HG03196 (cell line): ENCODE data around the gene CDH7.

ENCODE experiments used
- ATAC-seq: cut with Tn5 transposase; IDR thresholded peaks from one replicate; pipeline ENCODE4 v1.9.1; 2021; ENCODE audit not compliant: unreplicated experiment

Gene CDH7

GRCh38 chr18:65768120-65768778 is 17.4 kb downstream of the CDH7 start:
- ATAC-seq: no peak

- no peak for ATAC-seq
These were observed 18.8 kb downstream of the CDH7 start for GRCh38 chr18:65769652-65770051.

- ATAC-seq: no peak
These were observed 35.7 kb downstream of the CDH7 start for GRCh38 chr18:65786474-65786873.

- ATAC-seq: no peak
These were observed 37.6 kb downstream of the CDH7 start for GRCh38 chr18:65788373-65788772.

- no peak for ATAC-seq
These were observed 39.8 kb downstream of the CDH7 start for GRCh38 chr18:65790604-65791003.

- ATAC-seq: no peak
These were observed 40.9 kb downstream of the CDH7 start for GRCh38 chr18:65791719-65792118.

- no peak for ATAC-seq
These were observed 41.8 kb downstream of the CDH7 start for GRCh38 chr18:65792456-65793074.

GRCh38 chr18:65808759-65809158 is 57.9 kb downstream of the CDH7 start:
- no peak for ATAC-seq

GRCh38 chr18:65811307-65811706 is 60.5 kb downstream of the CDH7 start:
- ATAC-seq: no peak

GRCh38 chr18:65815506-65815905 is 64.7 kb downstream of the CDH7 start:
- no peak for ATAC-seq

- no peak for ATAC-seq
These were observed 66.4 kb downstream of the CDH7 start for GRCh38 chr18:65817178-65817577.

GRCh38 chr18:65821911-65822310 is 71.1 kb downstream of the CDH7 start:
- no peak for ATAC-seq

- no peak for ATAC-seq
These were observed 72.0 kb downstream of the CDH7 start for GRCh38 chr18:65822826-65823225.

- no peak for ATAC-seq
These were observed 76.6 kb downstream of the CDH7 start for GRCh38 chr18:65827444-65827843.

- ATAC-seq: no peak
These were observed 85.1 kb downstream of the CDH7 start for GRCh38 chr18:65835881-65836280.

- no peak for ATAC-seq
These were observed 95.3 kb downstream of the CDH7 start for GRCh38 chr18:65846107-65846506.

GRCh38 chr18:65852273-65852672 is 101.5 kb downstream of the CDH7 start:
- ATAC-seq: no peak

- no peak for ATAC-seq
These were observed 108.3 kb downstream of the CDH7 start for GRCh38 chr18:65859075-65859474.

GRCh38 chr18:65869527-65869926 is 118.7 kb downstream of the CDH7 start:
- ATAC-seq: no peak

- no peak for ATAC-seq
These were observed 125.5 kb downstream of the CDH7 start for GRCh38 chr18:65876310-65876709.

- no peak for ATAC-seq
These were observed 146.5 kb downstream of the CDH7 start for GRCh38 chr18:65897292-65897691.

GRCh38 chr18:65901522-65901921 is 150.7 kb downstream of the CDH7 start:
- no peak for ATAC-seq

- no peak for ATAC-seq
These were observed 155.8 kb downstream of the CDH7 start for GRCh38 chr18:65906621-65907034.
